CD4-positive, alpha-beta T cell treated with Interferon gamma for 1 hour (primary cell): ENCODE data around the gene GNB1L.

Experiments used
- DNase-seq: peaks from one replicate; pipeline ENCODE4 v3.0.0-alpha.2; 2020

Gene GNB1L, protein sequence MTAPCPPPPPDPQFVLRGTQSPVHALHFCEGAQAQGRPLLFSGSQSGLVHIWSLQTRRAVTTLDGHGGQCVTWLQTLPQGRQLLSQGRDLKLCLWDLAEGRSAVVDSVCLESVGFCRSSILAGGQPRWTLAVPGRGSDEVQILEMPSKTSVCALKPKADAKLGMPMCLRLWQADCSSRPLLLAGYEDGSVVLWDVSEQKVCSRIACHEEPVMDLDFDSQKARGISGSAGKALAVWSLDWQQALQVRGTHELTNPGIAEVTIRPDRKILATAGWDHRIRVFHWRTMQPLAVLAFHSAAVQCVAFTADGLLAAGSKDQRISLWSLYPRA

DNA sequence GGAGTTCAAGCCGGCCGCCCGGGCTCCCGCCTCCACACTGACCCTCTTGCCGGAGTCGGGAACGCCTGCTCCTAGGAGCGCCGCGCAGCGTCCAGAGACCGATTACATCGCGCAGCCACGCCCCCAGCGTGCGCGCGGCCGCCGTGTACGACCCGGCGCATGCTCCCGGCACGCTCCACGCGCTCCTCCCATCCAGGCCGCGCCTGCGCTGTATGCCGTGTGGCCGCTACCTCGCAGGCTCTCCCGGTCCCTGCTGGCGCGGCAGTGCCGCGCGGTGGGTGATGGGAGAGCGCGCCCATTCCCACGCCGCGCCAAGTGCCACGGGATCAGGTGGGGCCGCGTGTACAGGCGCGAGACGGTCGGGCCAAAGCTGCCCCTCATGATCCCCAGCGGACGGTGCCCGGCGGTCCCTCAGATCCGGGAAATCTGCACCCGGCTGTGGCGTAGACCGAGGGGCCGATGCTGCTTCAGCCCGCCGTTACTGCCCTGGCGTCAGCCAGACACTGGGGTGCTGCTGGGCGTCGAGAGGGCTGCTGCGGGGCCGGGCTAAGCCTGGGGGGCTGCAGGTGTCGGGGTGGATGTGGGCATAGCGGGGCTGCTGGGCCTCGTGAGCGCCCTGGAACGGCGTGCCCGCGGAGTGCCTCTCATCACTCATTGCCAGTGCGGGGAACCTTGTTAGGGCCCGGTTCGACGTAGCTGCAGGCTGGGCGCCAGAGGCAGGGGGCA, at the start of gene GNB1L, which contains the start of gene RTL10:
GNB1L (minus strand) TSS at position 97 of the 726 bp plus-strand sequence. CDS start 33,519 bp downstream, outside the sequence.
RTL10 (minus strand) TSS at position 97 of the 726 bp plus-strand sequence. CDS start 2,613 bp downstream, outside the sequence.
- peak; percentile 94 for DNase-seq

DNA sequence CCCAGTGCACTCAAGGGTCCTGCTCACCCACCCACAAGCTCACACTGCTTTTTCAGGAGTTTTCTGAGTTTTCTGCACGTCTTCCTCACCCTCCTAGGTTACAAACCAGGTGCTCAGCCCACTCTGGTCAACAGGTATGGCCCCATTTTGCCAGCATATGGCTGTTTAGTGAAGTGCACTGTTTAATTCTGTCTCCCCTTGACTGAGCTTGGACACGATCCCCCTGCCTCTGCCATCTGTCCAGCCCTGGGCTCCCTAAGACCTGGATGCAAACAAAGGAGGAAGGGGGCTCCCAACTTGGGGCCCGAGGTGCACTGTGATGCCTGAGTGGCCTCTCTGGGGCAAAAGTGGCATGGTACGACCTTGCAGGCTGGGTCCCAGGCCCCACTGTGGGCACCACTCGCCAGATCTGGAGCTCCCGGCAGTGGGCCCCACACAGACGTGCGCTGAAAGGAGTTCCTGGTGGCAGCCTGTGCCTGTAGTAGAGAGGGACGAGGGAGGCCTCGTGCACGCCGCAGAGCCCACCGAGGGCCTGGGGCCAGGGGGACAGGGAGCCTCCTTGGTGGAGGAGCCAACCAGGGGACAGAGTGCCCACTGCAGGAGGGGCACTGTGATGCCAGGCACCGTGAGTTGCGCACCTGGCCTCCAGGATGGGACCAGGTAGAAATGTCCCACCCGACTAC, 49.6 kb upstream of the GNB1L start:
- DNase-seq = no peak

DNA sequence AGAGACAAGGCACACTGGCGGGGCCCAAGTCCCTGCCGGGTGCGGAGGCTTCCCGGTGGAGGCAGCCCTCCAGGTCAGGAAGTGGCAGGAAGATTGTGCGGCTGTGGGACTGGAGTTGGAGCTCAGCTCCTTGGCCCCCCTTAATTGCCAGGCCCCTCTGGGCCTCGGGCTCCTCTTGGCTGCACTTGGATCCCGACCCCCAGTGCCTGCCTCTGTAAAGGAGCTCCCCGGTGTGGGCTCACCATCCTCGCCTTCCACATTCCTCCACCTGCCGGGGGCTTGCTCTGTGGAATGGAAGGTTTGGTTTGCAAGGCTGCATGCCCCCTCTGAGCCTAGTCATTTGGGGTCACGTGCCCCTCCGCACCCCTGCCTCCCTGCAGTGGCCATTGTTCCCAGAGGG, 48.8 kb upstream of the GNB1L start:
- DNase-seq = no peak

DNA sequence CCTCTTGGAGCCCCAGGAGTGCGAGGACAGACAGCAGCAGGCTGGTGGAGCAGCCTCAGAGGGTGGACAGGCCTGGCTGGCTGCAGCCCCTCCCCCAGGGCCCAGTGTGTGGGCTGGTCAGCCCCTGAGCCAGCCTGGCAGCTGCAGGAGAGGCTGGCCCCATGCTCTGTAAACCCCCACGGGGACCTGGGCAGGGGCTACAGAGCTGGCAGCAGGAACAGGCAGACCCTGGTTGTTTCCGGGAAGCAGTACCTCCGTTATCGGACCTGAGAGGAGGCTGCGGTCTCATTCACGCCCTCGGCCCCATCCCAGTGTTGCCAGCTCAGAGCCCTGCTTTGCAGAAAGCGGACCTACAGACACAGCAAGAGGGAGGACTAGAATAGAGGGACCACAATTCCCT, 48.4 kb upstream of the GNB1L start:
- no peak for DNase-seq

DNA sequence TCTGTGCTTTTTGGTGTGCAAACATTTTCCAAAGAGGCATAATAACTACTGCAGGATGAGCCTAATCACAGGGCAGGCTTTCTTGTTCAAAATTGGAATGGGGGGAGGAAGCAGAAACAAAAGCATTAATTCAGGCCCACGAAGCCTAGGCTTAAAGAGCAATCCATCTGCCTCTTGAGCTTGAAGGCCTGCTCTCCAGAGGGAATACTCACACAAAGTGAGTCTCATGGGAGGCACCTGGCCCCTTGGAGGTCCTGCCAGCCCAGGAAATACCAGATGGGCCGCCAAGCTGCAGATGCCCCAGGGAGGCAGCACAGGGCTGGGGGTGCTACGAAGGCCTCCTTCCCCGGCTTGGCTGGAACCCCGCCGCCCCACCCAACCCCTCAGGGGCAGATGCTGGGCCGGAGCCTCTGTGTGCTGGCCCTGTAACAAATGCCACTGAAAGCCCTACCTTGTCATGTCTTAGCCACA, 47.6 kb upstream of the GNB1L start:
- no peak for DNase-seq

DNA sequence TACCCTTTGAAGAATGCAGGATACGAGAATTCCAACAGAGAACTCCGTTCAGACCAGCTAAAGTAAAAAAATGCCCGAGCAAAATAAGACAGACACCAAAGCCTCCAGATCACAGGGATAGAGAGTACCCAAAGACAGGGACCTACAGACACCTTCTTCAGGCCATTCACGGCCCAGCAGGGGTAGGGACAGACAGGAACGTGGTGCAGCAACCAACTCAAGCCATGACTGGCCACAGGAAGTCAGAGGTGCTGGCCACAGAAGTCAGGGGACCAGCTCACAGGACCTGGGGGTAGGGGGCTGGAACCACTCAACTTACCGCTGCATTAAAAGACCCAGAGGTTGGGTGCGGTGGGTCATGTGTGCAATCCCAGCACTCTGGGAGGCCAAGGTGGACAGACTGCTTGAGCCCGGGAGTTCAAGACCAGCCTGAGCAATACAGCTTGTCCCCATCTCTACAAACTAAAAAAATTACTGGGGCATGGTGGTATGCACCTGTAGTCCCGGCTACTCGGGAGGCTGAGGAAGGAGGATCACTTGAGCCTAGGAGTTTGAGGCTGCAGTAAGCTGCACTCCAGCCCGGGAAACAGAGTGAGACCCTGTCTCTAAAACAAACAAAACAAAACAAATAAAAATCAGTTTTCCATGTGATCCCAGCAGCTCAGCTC, 47.0 kb upstream of the GNB1L start:
- DNase-seq = no peak

DNA sequence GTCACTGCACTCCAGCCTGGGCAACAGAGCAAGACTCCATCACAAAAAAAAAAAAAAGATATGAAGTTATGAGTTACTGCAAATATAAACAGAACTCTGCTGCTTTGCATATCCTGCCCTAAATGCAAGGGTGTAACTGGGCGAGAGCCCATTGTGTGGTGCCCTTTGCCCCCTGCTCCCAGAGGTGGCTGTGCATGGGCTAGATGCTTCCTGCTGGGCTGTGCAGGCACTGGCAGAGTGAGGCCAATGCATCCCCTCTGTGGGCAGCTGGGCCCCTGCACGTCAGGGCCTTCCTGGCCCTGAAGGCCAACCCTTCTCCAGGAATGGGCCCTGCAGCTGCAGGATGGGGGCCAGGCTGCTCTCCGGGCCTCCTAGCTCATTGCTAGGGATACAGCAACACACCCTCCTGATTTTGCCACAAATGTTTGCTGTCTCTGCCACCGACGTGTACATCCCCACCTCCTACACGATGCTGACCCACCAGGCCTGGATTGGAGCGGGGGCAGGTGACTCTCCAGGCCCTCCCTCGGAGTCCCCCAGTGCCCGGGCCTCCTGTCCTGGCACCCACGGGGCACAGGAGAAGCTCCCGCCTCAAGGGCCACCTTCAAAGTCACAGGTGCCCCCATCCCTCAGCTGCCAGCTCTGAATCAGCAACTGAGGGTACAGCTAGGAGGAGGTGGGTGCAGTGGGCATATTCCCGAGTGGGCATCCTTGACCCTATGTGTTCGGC, 46.2 kb upstream of the GNB1L start:
- DNase-seq = no peak

DNA sequence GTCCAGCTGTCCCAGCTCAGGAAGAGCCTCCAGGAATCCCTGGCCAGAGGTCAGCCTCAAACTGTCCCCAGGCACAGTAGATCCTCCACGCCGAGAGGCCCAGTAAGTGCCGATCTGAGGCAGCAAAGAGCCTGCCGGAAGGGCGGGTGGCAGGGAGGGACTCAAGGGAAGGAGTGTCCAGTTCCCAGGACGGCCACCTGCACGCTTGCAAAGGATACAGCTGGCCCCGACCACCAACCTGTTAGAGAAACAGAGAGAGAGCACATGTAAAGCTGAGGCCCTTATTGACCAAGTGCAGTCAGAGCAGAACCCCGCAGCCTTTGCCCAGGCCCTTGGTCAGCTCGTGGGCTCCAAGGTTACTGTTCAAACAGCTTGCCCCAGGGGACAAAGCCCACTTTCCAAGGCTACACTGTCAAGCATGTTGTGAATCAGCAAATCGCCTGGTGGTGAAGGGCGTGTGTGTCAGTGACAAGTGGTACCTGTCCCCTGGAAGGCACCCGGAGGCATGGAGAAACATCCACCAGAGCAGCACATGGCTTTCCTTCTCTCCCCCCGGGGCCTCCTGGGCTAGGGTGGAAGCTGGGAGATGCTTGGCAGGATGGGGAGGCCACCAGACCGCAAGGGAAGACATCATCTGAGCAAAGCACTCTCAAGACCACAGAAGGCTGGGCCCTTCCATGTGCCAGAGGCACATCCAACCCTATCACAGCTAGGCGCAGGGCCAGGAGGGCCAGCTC, 44.3 kb upstream of the GNB1L start:
- no peak for DNase-seq

DNA sequence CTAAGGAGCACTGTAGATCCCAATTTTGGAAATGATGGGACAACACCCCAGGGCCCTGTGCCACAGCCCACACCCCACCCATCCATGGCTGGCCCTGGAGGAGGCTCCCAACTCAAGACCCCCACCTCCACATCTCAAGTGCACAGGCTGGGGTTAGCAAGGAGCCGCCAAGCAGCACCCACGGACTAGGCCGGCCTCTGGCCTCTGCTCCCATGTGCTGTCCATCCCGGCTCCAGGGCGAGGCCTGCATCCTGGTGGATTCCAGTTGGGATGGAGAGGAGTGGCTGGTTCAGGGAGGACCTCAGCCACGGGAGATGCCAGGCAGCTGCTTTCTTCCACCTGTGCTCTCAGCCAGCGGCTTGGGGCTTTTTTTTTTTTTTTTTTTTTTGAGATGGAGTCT, 43.5 kb upstream of the GNB1L start:
- DNase-seq = no peak

DNA sequence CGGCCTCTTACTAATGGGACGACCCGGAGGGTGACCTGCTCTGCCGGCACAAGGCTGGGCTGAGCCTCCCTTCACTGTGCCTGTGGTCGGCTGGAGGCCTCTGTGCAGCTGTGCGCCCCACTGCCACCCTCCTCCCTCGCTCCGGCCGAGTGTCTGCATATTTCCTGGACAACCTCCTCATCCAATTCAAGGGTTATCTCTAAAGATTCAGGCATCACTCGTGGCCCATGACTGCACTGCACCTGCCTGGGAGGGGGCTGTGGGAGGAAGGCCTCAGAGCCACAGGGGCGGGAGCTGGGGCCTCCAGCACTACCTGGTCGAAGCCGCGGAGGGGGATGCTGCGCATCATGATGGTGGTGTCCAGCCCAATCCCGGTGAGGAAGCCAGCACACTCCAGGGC, 43.1 kb upstream of the GNB1L start:
- no peak for DNase-seq

DNA sequence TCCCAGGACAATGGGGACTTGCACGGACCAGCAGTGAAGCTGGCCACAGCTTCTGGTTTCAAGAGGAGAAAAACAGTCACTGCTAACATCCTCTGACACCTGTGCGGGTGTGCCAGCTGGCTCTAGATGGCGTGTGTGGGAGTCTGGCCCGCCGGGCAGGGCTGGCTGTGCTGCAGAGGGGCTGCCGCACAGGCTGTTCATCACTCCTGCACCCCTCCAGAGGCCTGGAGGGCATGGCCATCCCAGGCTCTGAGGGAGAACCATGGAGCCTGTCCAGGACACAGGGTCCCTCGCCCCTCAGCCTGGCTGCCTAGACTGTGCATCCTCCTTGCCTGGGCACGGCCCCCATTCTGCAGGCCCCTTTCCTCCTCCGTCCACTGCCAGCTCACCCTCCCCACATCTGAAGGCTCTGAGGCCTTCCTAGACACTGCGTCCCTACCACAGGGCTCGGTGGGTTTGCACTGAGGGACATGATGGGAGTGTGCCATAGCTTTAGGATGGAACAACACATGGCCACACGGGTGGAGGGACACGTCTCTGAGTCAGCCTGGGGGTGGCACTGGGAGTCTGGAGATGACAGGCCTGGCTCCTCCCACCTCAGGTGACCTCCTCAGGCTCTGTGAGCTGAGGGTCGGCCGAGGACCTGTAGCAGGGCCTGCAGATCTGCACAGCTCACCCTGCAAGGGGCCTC, 42.1 kb upstream of the GNB1L start:
- DNase-seq = no peak

DNA sequence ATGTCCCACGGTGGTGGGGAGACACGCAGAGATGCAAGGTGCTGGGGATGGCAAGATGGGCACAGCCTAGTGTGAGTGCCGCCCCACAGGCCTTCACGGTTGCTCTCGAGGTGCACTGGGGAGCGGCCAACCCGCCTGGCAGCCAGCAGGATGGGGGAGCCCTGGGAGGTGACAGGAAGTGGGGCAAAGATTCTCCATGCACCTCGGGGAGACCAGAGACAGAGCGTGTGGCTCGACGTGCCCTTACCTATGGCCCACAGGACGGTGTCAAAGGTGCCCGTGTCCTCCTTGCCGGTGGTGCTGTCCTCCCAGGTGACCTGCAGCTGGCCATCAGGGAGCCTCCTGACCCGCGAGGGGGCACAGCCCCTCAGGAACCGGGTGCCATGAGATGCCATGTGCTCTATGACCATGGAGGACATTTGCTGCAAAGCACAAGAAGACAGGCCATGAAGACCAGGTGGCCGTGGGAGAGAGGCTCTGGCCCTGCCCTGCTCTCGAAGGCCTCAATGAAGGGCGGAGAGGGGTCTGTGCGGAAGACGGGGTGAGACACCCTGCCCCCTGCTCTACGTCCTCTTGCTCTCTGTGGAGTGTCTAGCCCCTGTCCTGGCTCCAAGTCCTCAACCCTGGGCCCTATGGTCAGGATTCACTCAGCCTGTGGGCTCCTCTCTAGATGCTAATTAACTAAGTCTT, 40.6 kb upstream of the GNB1L start:
- no peak for DNase-seq

DNA sequence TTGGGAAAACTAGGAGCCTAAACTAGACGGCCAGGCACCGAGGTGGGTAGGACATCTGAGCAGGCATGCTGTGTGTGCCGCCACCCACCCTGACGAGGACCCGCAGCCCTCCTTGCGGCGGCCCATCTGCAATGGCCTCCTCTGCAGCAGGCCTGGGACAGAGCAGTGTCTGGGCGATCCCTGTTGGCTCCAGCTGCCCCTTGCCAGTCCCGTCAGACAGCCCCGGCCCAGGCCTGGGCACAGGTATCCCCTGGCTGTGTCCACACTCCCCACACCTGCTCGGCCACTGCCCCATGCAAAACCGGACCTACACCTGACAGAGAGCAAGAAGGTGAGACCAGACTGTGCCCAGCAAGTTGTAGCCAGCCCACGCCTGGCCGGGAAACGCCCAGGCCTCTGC, 38.7 kb upstream of the GNB1L start:
- DNase-seq = no peak

DNA sequence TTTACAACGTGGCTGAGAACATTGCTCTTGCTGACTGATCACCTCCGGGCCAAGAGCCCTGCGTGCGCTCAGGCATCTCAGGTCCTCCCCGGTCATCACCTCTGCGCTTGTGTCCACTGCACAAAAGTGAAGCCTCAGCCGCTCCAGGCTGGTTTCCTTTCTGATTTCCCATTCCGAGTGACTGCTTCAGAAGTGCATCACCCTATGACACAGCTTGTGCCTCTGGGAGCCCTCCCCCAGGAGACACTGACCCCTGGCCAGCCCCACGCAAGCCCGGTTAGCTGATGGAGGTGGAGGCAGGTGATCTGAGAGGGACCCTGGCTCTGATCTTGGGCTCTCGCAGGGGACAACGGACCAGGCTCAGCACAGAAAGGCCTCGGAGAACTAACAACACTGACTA, 38.3 kb upstream of the GNB1L start:
- no peak for DNase-seq

DNA sequence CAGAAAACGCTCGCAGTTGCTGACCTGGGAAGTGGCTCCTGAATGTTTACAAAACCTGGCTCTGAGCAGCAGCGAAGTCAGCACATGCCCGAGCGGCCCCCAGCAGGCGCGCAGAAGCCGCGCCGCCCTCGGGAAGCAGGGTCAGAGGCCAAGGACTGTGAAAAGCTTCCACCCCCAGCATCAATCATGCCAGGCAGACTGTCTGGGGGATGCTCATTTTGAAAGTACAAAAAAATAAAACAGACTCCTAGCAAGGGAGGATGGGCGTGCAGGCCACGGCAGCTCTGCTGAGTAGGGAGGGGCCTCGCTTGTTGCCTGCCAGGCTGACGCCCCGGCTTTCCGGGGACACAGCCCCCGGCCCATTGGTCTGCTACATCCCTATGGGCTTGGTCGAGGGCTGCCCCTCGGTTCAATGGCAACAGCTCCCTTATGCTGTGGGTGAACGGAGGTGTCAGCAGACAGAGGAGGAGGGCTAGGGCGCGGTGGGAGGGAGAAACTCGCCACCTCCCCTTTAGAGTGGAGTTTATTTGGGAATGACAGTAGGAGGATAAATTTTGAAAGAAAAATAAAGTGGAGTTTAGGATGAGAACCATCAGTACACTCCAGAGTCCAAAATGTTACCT, 37.7 kb upstream of the GNB1L start:
- peak; percentile 24 for DNase-seq

DNA sequence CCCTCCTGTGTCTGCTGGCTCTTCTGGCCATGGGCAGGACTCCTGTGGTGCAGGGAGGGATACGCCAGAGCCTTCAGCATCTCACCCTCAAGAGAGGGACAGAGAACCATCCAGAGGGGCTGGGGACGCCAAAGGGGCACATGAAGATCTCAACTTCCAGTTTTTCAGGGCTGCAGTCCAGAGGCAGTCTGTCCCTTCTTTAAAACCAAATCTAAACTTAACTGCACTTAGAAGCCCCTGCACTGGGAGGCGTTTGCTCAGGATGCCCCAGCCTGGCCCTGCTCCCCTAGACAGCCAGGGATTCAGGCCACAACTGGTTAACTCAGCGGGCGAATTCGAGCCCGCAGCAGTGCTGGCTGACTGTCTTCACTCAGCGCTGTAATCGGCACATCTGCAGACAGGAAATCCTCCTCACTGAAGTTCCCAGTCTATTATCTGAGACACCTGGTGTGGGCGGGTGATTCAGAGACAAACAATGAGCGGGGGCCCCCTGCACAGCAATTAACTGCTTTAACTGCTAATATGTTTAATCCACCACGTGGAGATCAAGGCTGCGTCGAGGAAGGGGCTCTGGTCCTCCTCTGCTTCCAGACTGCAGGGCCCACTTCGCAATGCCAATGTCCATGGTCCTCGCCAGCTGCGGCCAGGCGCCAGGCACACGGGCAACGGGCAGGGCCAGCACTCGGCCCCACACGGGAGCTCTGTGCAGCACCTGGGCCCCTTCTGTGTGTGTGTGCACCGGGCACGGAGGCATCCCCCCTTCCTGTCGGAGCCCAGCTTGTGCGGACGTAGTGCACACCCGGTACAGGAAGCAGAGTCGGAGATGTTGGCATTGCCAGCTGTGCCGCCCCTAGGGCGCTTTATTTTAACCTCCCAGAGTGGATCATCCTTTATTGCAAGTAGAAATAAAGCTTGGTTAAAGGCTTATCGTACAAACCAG, 36.9 kb upstream of the GNB1L start:
- DNase-seq = peak; percentile 77

DNA sequence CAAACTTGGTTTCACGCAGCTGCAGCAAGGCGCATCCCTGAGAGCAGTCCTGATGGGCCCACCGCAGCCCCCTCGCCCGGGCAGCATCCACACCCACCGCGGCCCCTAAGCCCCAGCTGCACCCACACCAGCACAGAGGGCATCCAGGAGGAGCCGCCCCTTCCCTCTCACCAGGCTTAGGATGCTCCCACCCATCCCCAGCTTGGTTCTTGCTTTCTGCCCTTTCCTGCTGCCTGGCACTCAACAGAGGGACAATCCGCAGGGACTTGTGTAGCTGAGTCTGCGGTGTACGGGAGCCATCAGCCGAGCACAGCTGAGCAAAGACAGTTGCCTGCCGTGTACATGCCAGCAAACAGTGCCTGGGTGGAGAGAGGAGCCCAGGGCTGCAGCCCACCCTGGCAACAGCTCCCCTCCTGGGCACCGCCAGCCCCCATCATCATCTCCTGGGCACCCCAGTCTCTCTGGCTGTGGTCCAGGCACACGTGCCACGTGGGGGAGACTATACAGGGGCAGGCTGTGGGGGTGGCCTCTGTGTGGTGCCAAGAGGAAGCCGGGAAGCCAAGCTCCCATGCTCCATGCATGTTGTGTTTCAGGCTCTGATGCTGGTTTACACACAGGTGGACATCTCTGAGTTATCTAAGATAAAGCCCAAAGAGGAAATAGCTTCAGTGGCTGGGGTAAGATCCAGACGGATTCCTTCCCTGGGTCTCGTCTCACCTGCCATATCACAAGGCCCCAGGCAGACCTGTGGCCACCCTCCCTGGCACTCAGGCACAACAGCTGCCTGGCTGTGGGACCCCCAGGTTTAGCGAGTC, 36.0 kb upstream of the GNB1L start:
- DNase-seq = no peak

DNA sequence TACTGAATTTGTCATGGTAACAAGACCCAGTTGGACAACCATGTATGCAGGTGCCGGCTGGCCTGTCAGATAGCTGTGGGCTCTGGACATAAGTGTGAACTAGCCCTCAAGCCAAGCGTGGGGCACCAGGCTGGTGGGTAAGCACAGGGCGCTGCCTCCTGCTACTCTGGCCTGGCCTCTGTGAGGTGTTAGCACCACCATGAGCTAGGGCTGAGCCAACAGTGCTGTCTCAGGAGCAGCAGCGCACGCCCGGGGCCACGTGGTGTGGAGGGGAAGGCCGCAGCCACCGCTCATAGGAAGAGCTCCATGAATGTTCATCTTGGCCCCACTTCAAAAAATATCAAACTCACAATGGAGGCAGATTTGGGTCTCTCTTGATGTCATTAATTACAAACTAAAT, 35.3 kb upstream of the GNB1L start:
- no peak for DNase-seq
